Lower leg skin (tissue), 3 donors: ENCODE results near the gene POGZ.

Experiments used
- POLR2A ChIP-seq, 2 donors: fragments of 450-650 bp; IDR thresholded peaks; one replicate each; pipeline ENCODE4 v1.6.1; 2016 to 2017; ENCODE audit warnings: antibody characterized with exemption in 2 of 2, mild to moderate bottlenecking in 1 of 2, moderate library complexity in 1 of 2
- TF ChIP-seq, protein P1 (sequence below), 3 donors: fragments of 450-650 bp; IDR thresholded peaks; one replicate each; pipeline ENCODE4 v1.5.1; 2016; ENCODE audit warnings: antibody characterized with exemption in 3 of 3, mild to moderate bottlenecking in 3 of 3, moderate library complexity in 2 of 3

- TF ChIP-seq, protein P1, sequence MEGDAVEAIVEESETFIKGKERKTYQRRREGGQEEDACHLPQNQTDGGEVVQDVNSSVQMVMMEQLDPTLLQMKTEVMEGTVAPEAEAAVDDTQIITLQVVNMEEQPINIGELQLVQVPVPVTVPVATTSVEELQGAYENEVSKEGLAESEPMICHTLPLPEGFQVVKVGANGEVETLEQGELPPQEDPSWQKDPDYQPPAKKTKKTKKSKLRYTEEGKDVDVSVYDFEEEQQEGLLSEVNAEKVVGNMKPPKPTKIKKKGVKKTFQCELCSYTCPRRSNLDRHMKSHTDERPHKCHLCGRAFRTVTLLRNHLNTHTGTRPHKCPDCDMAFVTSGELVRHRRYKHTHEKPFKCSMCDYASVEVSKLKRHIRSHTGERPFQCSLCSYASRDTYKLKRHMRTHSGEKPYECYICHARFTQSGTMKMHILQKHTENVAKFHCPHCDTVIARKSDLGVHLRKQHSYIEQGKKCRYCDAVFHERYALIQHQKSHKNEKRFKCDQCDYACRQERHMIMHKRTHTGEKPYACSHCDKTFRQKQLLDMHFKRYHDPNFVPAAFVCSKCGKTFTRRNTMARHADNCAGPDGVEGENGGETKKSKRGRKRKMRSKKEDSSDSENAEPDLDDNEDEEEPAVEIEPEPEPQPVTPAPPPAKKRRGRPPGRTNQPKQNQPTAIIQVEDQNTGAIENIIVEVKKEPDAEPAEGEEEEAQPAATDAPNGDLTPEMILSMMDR (IDR thresholded peaks at IDR 0.05) = no peak
- no peak for TF ChIP-seq POLR2A (IDR thresholded peaks at IDR 0.05)
Measured at GRCh38 chr1:151502859-151503780, 43.8 kb upstream of the POGZ start.
